Cerebellar cortex (tissue), 1 donor: ENCODE data around the gene RBMS1.

Source experiments
- DNase-seq: peaks from one replicate; pipeline ENCODE4 v3.0.0-alpha.2; 2015; ENCODE audit warnings: low spot score

Gene RBMS1

GRCh38 chr2:160275656-160276055 is 218.0 kb downstream of the RBMS1 start:
- DNase-seq = no peak

- peak; percentile 10 for DNase-seq
Observed at GRCh38 chr2:160271171-160272086, 222.2 kb downstream of the RBMS1 start.

- DNase-seq = no peak
Observed at GRCh38 chr2:160270571-160271113, 223.0 kb downstream of the RBMS1 start.

GRCh38 chr2:160269803-160270570 is 223.6 kb downstream of the RBMS1 start:
- peak; percentile 73 for DNase-seq

- DNase-seq = no peak
Observed at GRCh38 chr2:160269365-160269764, 224.2 kb downstream of the RBMS1 start.

GRCh38 chr2:160268151-160268781 is 225.3 kb downstream of the RBMS1 start:
- no peak for DNase-seq

- DNase-seq = no peak
Observed at GRCh38 chr2:160267692-160268091, 225.9 kb downstream of the RBMS1 start.

- no peak for DNase-seq
Observed at GRCh38 chr2:160267022-160267421, 226.6 kb downstream of the RBMS1 start.

GRCh38 chr2:160266037-160266551 is 227.5 kb downstream of the RBMS1 start:
- no peak for DNase-seq

GRCh38 chr2:160264308-160264707 is 229.3 kb downstream of the RBMS1 start:
- DNase-seq = no peak

- no peak for DNase-seq
Observed at GRCh38 chr2:160261732-160262131, 231.9 kb downstream of the RBMS1 start.

GRCh38 chr2:160258492-160258805 is 235.2 kb downstream of the RBMS1 start:
- DNase-seq = no peak

- no peak for DNase-seq
Observed at GRCh38 chr2:160257743-160258491, 235.7 kb downstream of the RBMS1 start.

- DNase-seq = no peak
Observed at GRCh38 chr2:160257041-160257742, 236.4 kb downstream of the RBMS1 start.

GRCh38 chr2:160256507-160256906 is 237.1 kb downstream of the RBMS1 start:
- DNase-seq = no peak

- no peak for DNase-seq
Observed at GRCh38 chr2:160255408-160255807, 238.2 kb downstream of the RBMS1 start.

- DNase-seq = no peak
Observed at GRCh38 chr2:160254189-160254762, 239.3 kb downstream of the RBMS1 start.

GRCh38 chr2:160253440-160254188 is 240.0 kb downstream of the RBMS1 start:
- no peak for DNase-seq

GRCh38 chr2:160252900-160253299 is 240.7 kb downstream of the RBMS1 start:
- DNase-seq = no peak
